ENCODE data around the gene DLG2.

The DLG2 gene

DNA sequence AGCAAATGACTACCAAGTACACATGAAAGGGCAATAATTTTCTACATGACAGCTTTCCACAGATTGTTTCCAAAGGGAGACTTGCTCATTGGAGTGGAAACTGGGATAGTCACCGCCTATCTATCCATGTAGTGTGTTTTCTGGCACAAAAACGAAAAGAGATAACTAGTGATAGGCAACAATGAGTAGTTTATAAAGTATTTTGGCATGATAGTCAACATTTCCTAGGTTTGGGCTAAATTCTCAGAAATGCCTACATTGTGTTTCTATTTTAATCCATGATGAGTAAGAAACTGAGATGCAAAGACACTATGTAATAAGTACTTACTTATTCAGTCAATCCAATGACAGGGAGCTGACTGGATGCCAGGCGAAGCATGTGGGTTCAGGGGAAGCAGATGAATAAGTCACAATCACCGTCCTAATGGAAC, 1129.1 kb downstream of the DLG2 start:
- Mint-ChIP-seq H3K27me3 (ENCODE audit: low read depth, poor library complexity) (peaks cover 4% of the 10 kb centered on the region), H3K4me3 (no peak overlapping the region), H3K36me3 (ENCODE audit: low read depth) (no peaks in the 10 kb centered on the region), H3K9me3 (no peaks in the 10 kb centered on the region), H3K4me1 (no peaks in the 10 kb centered on the region), H3K27ac (no peak overlapping the region)
- TF ChIP-seq, protein P1, sequence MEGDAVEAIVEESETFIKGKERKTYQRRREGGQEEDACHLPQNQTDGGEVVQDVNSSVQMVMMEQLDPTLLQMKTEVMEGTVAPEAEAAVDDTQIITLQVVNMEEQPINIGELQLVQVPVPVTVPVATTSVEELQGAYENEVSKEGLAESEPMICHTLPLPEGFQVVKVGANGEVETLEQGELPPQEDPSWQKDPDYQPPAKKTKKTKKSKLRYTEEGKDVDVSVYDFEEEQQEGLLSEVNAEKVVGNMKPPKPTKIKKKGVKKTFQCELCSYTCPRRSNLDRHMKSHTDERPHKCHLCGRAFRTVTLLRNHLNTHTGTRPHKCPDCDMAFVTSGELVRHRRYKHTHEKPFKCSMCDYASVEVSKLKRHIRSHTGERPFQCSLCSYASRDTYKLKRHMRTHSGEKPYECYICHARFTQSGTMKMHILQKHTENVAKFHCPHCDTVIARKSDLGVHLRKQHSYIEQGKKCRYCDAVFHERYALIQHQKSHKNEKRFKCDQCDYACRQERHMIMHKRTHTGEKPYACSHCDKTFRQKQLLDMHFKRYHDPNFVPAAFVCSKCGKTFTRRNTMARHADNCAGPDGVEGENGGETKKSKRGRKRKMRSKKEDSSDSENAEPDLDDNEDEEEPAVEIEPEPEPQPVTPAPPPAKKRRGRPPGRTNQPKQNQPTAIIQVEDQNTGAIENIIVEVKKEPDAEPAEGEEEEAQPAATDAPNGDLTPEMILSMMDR (IDR thresholded peaks at IDR 0.05) = no peak
- no peak for DNase-seq

DNA sequence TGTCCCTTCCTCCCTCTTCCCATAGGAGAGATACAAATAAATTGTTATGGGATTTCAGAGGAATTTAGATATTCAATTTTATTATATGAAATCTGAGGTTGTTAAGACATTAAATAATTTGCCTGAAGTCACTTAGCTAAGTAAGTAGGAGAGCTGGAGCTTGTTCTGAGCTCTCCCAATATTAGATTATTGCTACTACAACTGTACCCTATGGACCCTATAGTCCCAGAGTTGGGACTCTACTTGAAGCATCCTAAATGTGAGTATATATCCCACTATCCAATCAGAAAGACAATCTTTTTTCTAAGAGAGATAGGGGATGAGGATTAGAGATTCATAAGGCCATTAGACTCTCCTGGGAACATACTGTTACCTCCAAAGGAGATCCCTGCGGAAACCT, 1130.0 kb downstream of the DLG2 start:
- DNase-seq = no peak
- Mint-ChIP-seq H3K27ac (no peak overlapping the region), H3K4me3 (no peak overlapping the region), H3K27me3 (ENCODE audit: low read depth, poor library complexity) (peaks cover 4% of the 10 kb centered on the region), H3K9me3 (no peaks in the 10 kb centered on the region), H3K4me1 (no peaks in the 10 kb centered on the region), H3K36me3 (ENCODE audit: low read depth) (no peaks in the 10 kb centered on the region)
- TF ChIP-seq, protein P1 (IDR thresholded peaks at IDR 0.05) = no peak

DNA sequence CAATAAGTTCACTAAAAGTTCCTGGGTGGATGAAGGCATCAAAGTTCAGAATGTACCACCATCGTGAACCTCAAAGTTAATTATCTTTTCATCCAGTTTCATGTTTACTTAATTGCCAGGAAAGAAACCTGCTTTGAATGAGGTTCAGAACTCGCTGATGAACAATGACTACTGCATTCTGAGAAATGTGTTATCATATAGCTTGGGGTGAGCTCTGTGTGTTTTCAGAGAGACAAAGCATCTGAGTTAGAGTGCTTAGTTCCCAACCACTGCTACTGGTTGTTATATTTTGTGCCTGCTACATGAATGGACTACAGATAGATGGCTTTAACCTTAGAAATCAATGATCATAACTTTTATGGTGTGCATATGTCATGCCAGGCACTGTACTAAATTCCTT, 1131.0 kb downstream of the DLG2 start:
- Mint-ChIP-seq H3K9me3 (no peaks in the 10 kb centered on the region), H3K4me1 (no peaks in the 10 kb centered on the region), H3K36me3 (ENCODE audit: low read depth) (no peaks in the 10 kb centered on the region)

DNA sequence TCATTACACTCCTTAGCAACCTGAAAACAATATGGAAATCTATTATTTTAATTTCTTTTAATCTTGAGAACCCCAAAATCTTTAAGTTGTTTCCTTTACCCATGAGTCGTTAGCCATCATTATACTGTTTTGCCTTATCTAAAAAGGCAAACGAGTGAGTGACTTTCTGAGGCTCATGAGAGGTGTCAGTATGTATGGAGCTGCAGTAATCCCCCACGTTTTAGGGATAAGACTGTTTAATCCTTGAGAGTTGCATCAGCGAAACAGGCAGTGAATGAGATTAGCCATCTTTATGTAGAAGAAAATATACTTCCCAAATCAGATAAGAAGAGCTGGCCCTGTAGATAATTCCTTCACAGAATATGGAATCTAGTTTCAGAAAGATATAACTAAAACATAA, 1147.0 kb downstream of the DLG2 start:
- H3K9me3 Mint-ChIP-seq = no peaks in the 10 kb centered on the region
- H3K36me3 Mint-ChIP-seq (ENCODE audit: low read depth) = no peaks in the 10 kb centered on the region
- peaks cover 3% of the 10 kb centered on the region for H3K27me3 Mint-ChIP-seq (ENCODE audit: low read depth, poor library complexity)
- no peaks in the 10 kb centered on the region for H3K4me1 Mint-ChIP-seq
- DNase-seq = no peak
- TF ChIP-seq, protein P1 (IDR thresholded peaks at IDR 0.05) = no peak
- H3K27ac Mint-ChIP-seq = no peak overlapping the region
- no peak overlapping the region for H3K4me3 Mint-ChIP-seq

More for the DNA sequence above, 1131.0 kb downstream of the DLG2 start:
- TF ChIP-seq, protein P1 (IDR thresholded peaks at IDR 0.05) = no peak
- no peak for DNase-seq
- no peak overlapping the region for H3K27ac Mint-ChIP-seq
- no peak overlapping the region for H3K4me3 Mint-ChIP-seq
- H3K27me3 Mint-ChIP-seq (ENCODE audit: low read depth, poor library complexity) = peaks cover 4% of the 10 kb centered on the region

DNA sequence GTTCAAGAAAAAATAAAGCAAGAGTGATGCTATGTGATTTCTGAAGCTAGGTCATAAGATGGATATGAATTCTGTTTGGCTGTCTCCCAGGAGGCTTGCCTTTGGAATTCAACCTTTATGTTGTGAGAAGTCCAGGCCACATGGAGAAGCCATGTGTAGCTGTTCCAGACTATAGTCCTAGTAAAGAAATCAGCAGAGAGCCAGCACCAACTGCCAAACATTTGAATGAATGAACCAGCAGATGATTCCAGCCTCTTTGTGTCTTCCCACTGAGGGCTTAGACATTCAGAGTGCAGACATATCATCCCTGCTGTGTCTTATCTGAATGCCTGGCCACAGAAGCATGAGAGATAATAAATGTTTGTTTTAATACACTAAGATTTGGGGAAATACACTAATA, 1150.6 kb downstream of the DLG2 start:
- H3K27ac Mint-ChIP-seq = no peak overlapping the region
- peaks cover 3% of the 10 kb centered on the region for H3K27me3 Mint-ChIP-seq (ENCODE audit: low read depth, poor library complexity)
- TF ChIP-seq, protein P1 (IDR thresholded peaks at IDR 0.05) = no peak
- peaks cover 3% of the 10 kb centered on the region for H3K4me1 Mint-ChIP-seq
- no peaks in the 10 kb centered on the region for H3K9me3 Mint-ChIP-seq
- no peak for DNase-seq
- H3K4me3 Mint-ChIP-seq = no peak overlapping the region
- no peaks in the 10 kb centered on the region for H3K36me3 Mint-ChIP-seq (ENCODE audit: low read depth)

DNA sequence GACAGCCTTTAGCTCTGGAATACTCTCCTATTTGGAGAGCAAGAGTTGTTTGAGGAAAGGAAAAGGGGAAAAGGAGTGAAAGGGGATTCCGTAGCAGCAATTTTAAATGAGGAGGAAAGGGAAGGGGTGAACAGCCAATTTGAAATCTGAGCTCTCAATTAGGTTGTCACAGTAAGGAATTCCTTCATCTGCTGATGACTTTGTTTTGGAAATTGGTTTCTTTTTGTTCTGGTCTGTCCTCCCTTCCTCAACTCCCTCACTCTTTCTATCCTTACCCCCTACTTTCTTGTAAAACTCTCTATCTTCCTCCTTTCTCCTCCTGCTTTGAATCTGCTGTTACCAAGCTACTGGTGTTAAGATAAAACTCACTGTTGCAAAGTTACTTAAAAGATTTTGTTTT, 1155.6 kb downstream of the DLG2 start:
- H3K27ac Mint-ChIP-seq = no peak overlapping the region
- H3K4me3 Mint-ChIP-seq = no peak overlapping the region
- no peaks in the 10 kb centered on the region for H3K27me3 Mint-ChIP-seq (ENCODE audit: low read depth, poor library complexity)
- TF ChIP-seq, protein P1 (IDR thresholded peaks at IDR 0.05) = no peak
- no peaks in the 10 kb centered on the region for H3K9me3 Mint-ChIP-seq
- no peaks in the 10 kb centered on the region for H3K36me3 Mint-ChIP-seq (ENCODE audit: low read depth)
- H3K4me1 Mint-ChIP-seq = peaks cover 14% of the 10 kb centered on the region
- DNase-seq = no peak

All from nephron progenitor cell (in vitro differentiated cells).